OCI-LY1 (cell line): ENCODE measurements around the gene ITIH1.
A peak's percentile ranks its signal among the peaks of the same experiment; 100 is the strongest.

Experiments
- H2AFZ ChIP-seq: fragments of 200-600 bp; sonication (generic), shearing (Covaris generic); 2 replicates; pipeline ENCODE4 v1.6.0; 2014; ENCODE audit warnings: antibody characterized with exemption, mild to moderate bottlenecking, low read length
- H3F3A ChIP-seq: fragments of 200-600 bp; sonication (generic), shearing (Covaris generic); 2 replicates; pipeline ENCODE4 v1.6.0; 2014; ENCODE audit warnings: mild to moderate bottlenecking, antibody characterized with exemption, low read length, moderate library complexity; ENCODE audit not compliant: insufficient read depth
- H3K27ac ChIP-seq: fragments of 200-600 bp; sonication (generic); 2 replicates; pipeline ENCODE4 v1.5.1; 2014; ENCODE audit warnings: low read length, mixed run types, mild to moderate bottlenecking, low read depth; ENCODE audit not compliant: poor library complexity, severe bottlenecking
- H3K27me3 ChIP-seq: fragments of 200-600 bp; sonication (generic); 2 replicates; pipeline ENCODE4 v1.6.0; 2014; ENCODE audit warnings: antibody characterized with exemption, mild to moderate bottlenecking, low read length, moderate library complexity; ENCODE audit not compliant: insufficient read depth
- H3K36me3 ChIP-seq: fragments of 200-600 bp; sonication (generic); 2 replicates; pipeline ENCODE4 v1.6.1; 2014; ENCODE audit warnings: mild to moderate bottlenecking, antibody characterized with exemption, low read length, moderate library complexity, mixed read lengths; ENCODE audit not compliant: insufficient read depth
- H3K4me1 ChIP-seq: fragments of 200-600 bp; sonication (generic); 2 replicates; pipeline ENCODE4 v1.5.1; 2014; ENCODE audit warnings: mild to moderate bottlenecking, low read length, moderate library complexity; ENCODE audit not compliant: insufficient read depth, severe bottlenecking
- H3K4me2 ChIP-seq: fragments of 200-600 bp; sonication (generic), shearing (Covaris generic); 2 replicates; pipeline ENCODE4 v1.6.1; 2014; ENCODE audit warnings: low read length
- H3K4me3 ChIP-seq: fragments of 200-600 bp; sonication (generic); 2 replicates; pipeline ENCODE4 v1.5.1; 2014; ENCODE audit warnings: low read length, low read depth, mild to moderate bottlenecking, mixed read lengths; ENCODE audit not compliant: poor library complexity, severe bottlenecking
- H3K79me2 ChIP-seq: fragments of 200-600 bp; shearing (Covaris generic); 2 replicates; pipeline ENCODE4 v1.6.1; 2016; ENCODE audit warnings: mixed run types, low read length, mixed read lengths; ENCODE audit not compliant: insufficient read depth
- H3K9ac ChIP-seq: fragments of 200-600 bp; sonication (generic), shearing (Covaris generic); 2 replicates; pipeline ENCODE4 v1.6.1; 2014; ENCODE audit warnings: mild to moderate bottlenecking, low read length, mixed read lengths
- H3K9me2 ChIP-seq: fragments of 200-600 bp; sonication (generic), shearing (Covaris generic); 2 replicates; pipeline ENCODE4 v1.6.1; 2014; ENCODE audit warnings: low read depth, mild to moderate bottlenecking, low read length, mixed read lengths
- H3K9me3 ChIP-seq: fragments of 200-600 bp; shearing (Covaris generic); 2 replicates; pipeline ENCODE4 v1.6.1; 2014; ENCODE audit warnings: low read length, mixed read lengths
- H4K20me1 ChIP-seq: fragments of 200-600 bp; sonication (generic), shearing (Covaris generic); 2 replicates; pipeline ENCODE4 v1.6.0; 2016; ENCODE audit warnings: mild to moderate bottlenecking, low read length; ENCODE audit not compliant: insufficient read depth
- CTCF ChIP-seq: fragments of 200-600 bp; sonication (generic), shearing (Covaris generic); IDR thresholded peaks from 2 replicates; pipeline ENCODE4 v1.5.1; 2017; ENCODE audit warnings: mild to moderate bottlenecking, antibody characterized with exemption, low read length, moderate library complexity, mixed read lengths
- EZH2 ChIP-seq: fragments of 200-600 bp; sonication (generic), shearing (Covaris generic); IDR thresholded peaks from 2 replicates; pipeline ENCODE4 v1.8.0; 2017; ENCODE audit warnings: borderline replicate concordance, mixed run types, mild to moderate bottlenecking, antibody characterized with exemption, low read length, moderate library complexity, mixed read lengths

Gene ITIH1

GRCh38 chr3:52773361-52774065 lies 3.9 kb upstream of the ITIH1 start:
- no peaks in the 10 kb centered on the region for H3K79me2 ChIP-seq
- peaks cover 2% of the 10 kb centered on the region; the same call in 1 of the 2 replicates for H3K36me3 ChIP-seq

GRCh38 chr3:52774066-52774713 lies 3.2 kb upstream of the ITIH1 start:
- Histone ChIP-seq H3K27me3 (no peaks in the 10 kb centered on the region), H3K4me3 (no peak overlapping the region), H3K9ac (no peak overlapping the region), H3F3A (no peaks in the 10 kb centered on the region), H3K9me3 (no peaks in the 10 kb centered on the region), H4K20me1 (no peaks in the 10 kb centered on the region), H3K79me2 (no peaks in the 10 kb centered on the region), H3K4me2 (no peak overlapping the region), H3K27ac (no peak overlapping the region), H3K9me2 (no peaks in the 10 kb centered on the region), H3K36me3 (no peaks in the 10 kb centered on the region), H2AFZ (no peak overlapping the region), H3K4me1 (peaks cover 34% of the 10 kb centered on the region)
- TF ChIP-seq EZH2 (no peak), CTCF (no peak)

More at GRCh38 chr3:52773361-52774065, 3.9 kb upstream of the ITIH1 start:
- H3K4me2 ChIP-seq: no peak overlapping the region
- no peaks in the 10 kb centered on the region for H3K9me3 ChIP-seq
- no peak for TF ChIP-seq CTCF
- no peaks in the 10 kb centered on the region for H3K9me2 ChIP-seq
- no peaks in the 10 kb centered on the region for H3F3A ChIP-seq
- H3K4me3 ChIP-seq: no peak overlapping the region
- H2AFZ ChIP-seq: no peak overlapping the region
- H3K9ac ChIP-seq: no peak overlapping the region
- H3K27me3 ChIP-seq: no peaks in the 10 kb centered on the region
- H3K27ac ChIP-seq: no peak overlapping the region
- H3K4me1 ChIP-seq: peaks cover 32% of the 10 kb centered on the region
- no peaks in the 10 kb centered on the region for H4K20me1 ChIP-seq

- H2AFZ ChIP-seq: no peak overlapping the region
- no peaks in the 10 kb centered on the region for H3K9me2 ChIP-seq
- H3K4me2 ChIP-seq: no peak overlapping the region
- H3K36me3 ChIP-seq: no peaks in the 10 kb centered on the region
- H3K4me1 ChIP-seq: peaks cover 32% of the 10 kb centered on the region
- no peaks in the 10 kb centered on the region for H3K27me3 ChIP-seq
- no peaks in the 10 kb centered on the region for H4K20me1 ChIP-seq
- H3K9me3 ChIP-seq: no peaks in the 10 kb centered on the region
- no peak overlapping the region for H3K4me3 ChIP-seq
- H3F3A ChIP-seq: no peaks in the 10 kb centered on the region
- no peaks in the 10 kb centered on the region for H3K79me2 ChIP-seq
- no peak for TF ChIP-seq EZH2
- no peak for TF ChIP-seq CTCF
- H3K27ac ChIP-seq: peak overlapping the region; percentile 7
- no peak overlapping the region; the same call in 1 of the 2 replicates for H3K9ac ChIP-seq
These were observed 2.2 kb upstream of the ITIH1 start for GRCh38 chr3:52774901-52775864.
